IMR-90 (cell line): ENCODE measurements around the gene AP3S1. TPM values are rescaled to one million over a fixed set of nuclear protein-coding genes. Genes with fewer than 3 reads are reported as not detected.

ENCODE experiments used
- ATAC-seq: fragments of 200-7000 bp; cut with Tn5 transposase; 2 replicates; pipeline ENCODE4 v1.9.1; 2020; ENCODE audit warnings: low read depth, mild to moderate bottlenecking, moderate library complexity
- BruUV-seq: library from RNA; stranded (reverse); fragments of 400-500 nt; replicated peaks from 2 replicates; lab custom pipeline; 2021; lab: Mats Ljungman, UMichigan
- CTCF ChIA-PET: fragments of 300-600 bp; formaldehyde crosslinking; extraction: SDS; loops from one replicate; lab custom pipeline; 2021; ENCODE audit warnings: antibody characterized with exemption; lab: Yijun Ruan, JAX
- POLR2A ChIA-PET: fragments of 300-600 bp; sonication (Branson Sonifier 250); formaldehyde crosslinking; loops from one replicate; lab custom pipeline; 2022; ENCODE audit warnings: antibody characterized with exemption; ENCODE audit not compliant: unreplicated experiment; lab: Charles Lee
- DNase-seq: peaks from one replicate; pipeline ENCODE4 v3.0.0; 2013
- H2AFZ ChIP-seq: replicated peaks from 2 replicates; pipeline ENCODE3; 2013; ENCODE audit warnings: low read length, mild to moderate bottlenecking; ENCODE audit not compliant: poor library complexity
- H2AK5ac ChIP-seq: 2 replicates; pipeline ENCODE4 v1.6.1; 2013; ENCODE audit warnings: low read depth, low read length, inconsistent platforms
- H2AK9ac ChIP-seq: replicated peaks from 2 replicates; pipeline ENCODE3; 2013; ENCODE audit warnings: mild to moderate bottlenecking, low read depth, low read length, moderate library complexity; ENCODE audit not compliant: poor library complexity
- H2BK120ac ChIP-seq: 2 replicates; pipeline ENCODE4 v1.6.1; 2013; ENCODE audit warnings: low read depth, low read length, inconsistent platforms
- H2BK15ac ChIP-seq: 3 replicates; pipeline ENCODE4 v1.6.1; 2013; ENCODE audit warnings: low read depth, low read length, inconsistent platforms
- H2BK20ac ChIP-seq: 2 replicates; pipeline ENCODE4 v1.6.1; 2013; ENCODE audit warnings: low read depth, mild to moderate bottlenecking, inconsistent platforms, low read length, moderate library complexity
- H2BK5ac ChIP-seq: 2 replicates; pipeline ENCODE4 v1.6.1; 2013; ENCODE audit warnings: mild to moderate bottlenecking, low read depth, low read length, inconsistent platforms; ENCODE audit not compliant: poor library complexity, severe bottlenecking
- H3K14ac ChIP-seq: replicated peaks from 2 replicates; pipeline ENCODE4 v1.6.1; 2013; ENCODE audit warnings: low read depth, low read length, inconsistent platforms
- H3K18ac ChIP-seq: 2 replicates; pipeline ENCODE4 v1.6.1; 2013; ENCODE audit warnings: low read depth, low read length, control low read depth
- H3K23ac ChIP-seq: 2 replicates; pipeline ENCODE4 v1.6.1; 2013; ENCODE audit warnings: low read depth, low read length, inconsistent platforms
- H3K27ac ChIP-seq: 2 replicates; pipeline ENCODE4 v1.5.1; 2013; ENCODE audit warnings: mild to moderate bottlenecking, control low read depth, low read length; ENCODE audit not compliant: insufficient read depth
- H3K27me3 ChIP-seq: 2 replicates; pipeline ENCODE4 v1.6.1; 2013; ENCODE audit warnings: low read length; ENCODE audit not compliant: control insufficient read depth, insufficient read depth
- H3K36me3 ChIP-seq: 2 replicates; pipeline ENCODE4 v1.6.1; 2013; ENCODE audit warnings: low read length, mixed read lengths; ENCODE audit not compliant: control insufficient read depth, insufficient read depth
- H3K4ac ChIP-seq: 2 replicates; pipeline ENCODE4 v1.6.1; 2013; ENCODE audit warnings: low read depth, low read length, inconsistent platforms
- H3K4me1 ChIP-seq: 2 replicates; pipeline ENCODE4 v1.6.1; 2013; ENCODE audit warnings: low read length, mixed read lengths; ENCODE audit not compliant: control insufficient read depth, insufficient read depth
- H3K4me2 ChIP-seq: 2 replicates; pipeline ENCODE4 v1.6.1; 2013; ENCODE audit warnings: low read depth, mild to moderate bottlenecking, control low read depth, low read length, moderate library complexity
- H3K4me3 ChIP-seq: 2 replicates; pipeline ENCODE4 v1.5.1; 2013; ENCODE audit warnings: low read depth, mild to moderate bottlenecking, control low read depth, low read length, moderate library complexity; ENCODE audit not compliant: insufficient read depth
- H3K56ac ChIP-seq: 2 replicates; pipeline ENCODE4 v1.6.1; 2013; ENCODE audit warnings: low read length, inconsistent platforms; ENCODE audit not compliant: insufficient read depth; ENCODE audit errors: extremely low read depth
- H3K79me1 ChIP-seq, 2 experiments: 2 replicates each; pipeline ENCODE4 v1.6.1; 2013; ENCODE audit warnings: low read length in 2 of 2, inconsistent platforms in 1 of 2, low read depth in 1 of 2
- H3K9ac ChIP-seq: 2 replicates; pipeline ENCODE4 v1.6.1; 2013; ENCODE audit warnings: low read depth, low read length, control low read depth
- H3K9me1 ChIP-seq: 2 replicates; pipeline ENCODE4 v1.6.1; 2013; ENCODE audit warnings: low read length, inconsistent platforms; ENCODE audit not compliant: insufficient read depth
- H3K9me3 ChIP-seq: 2 replicates; pipeline ENCODE4 v1.6.1; 2013; ENCODE audit warnings: low read length; ENCODE audit not compliant: control insufficient read depth, insufficient read depth
- H4K20me1 ChIP-seq: 2 replicates; pipeline ENCODE4 v1.6.1; 2013; ENCODE audit warnings: low read length, inconsistent platforms; ENCODE audit not compliant: insufficient read depth
- H4K5ac ChIP-seq: 2 replicates; pipeline ENCODE4 v1.6.1; 2013; ENCODE audit warnings: mild to moderate bottlenecking, low read depth, low read length, control low read depth
- H4K8ac ChIP-seq, 2 experiments: 2 replicates each; pipeline ENCODE4 v1.6.1; 2013; ENCODE audit warnings: low read depth in 2 of 2, low read length in 2 of 2, control low read depth in 1 of 2, inconsistent platforms in 1 of 2
- H4K91ac ChIP-seq: 2 replicates; pipeline ENCODE4 v1.6.1; 2013; ENCODE audit warnings: low read depth, low read length, inconsistent platforms; ENCODE audit not compliant: insufficient read depth
- POLR2A ChIP-seq: IDR thresholded peaks from 2 replicates; pipeline ENCODE4 v1.6.1; 2012; ENCODE audit warnings: mild to moderate bottlenecking, low read depth, low read length
- WGBS, 2 experiments: methylation state at CpG; one replicate each; pipeline versions ENCODE4 v1.1.5 to v1.1.7; 2013; ENCODE audit warnings: missing lambda C conversion rate in 2 of 2; ENCODE audit not compliant: insufficient read length in 1 of 2; ENCODE audit errors: extremely low coverage in 2 of 2; 5-methylcytosine and 5-hydroxymethylcytosine counted together
- dilution Hi-C: fragments of 300-500 bp; cut with HindIII; formaldehyde crosslinking; loops from one replicate; pipeline ENCODE4 v1.14.3; 2018; ENCODE audit warnings: low sequenced_read_pairs; ENCODE audit not compliant: unreplicated experiment
- in situ Hi-C: fragments of 300-500 bp; cut with MboI; formaldehyde crosslinking; loops from 3 replicates; pipeline ENCODE4 v1.14.3; 2019; ENCODE audit warnings: low sequenced_read_pairs, inconsistent platforms, mixed read lengths
- intact Hi-C: fragments of 100-400 bp; cut with micrococcal nuclease; formaldehyde crosslinking; loops from 2 replicates; pipeline ENCODE4 v1.10.0; 2022
- polyA plus RNA-seq, 3 experiments: library from polyadenylated mRNA; depleted of rRNA; stranded (reverse); fragments of >200 nt; gene quantifications; 2 replicates each; pipeline ENCODE4 v1.2.3, GENCODE V29; 2012; ENCODE audit warnings: low replicate concordance in 1 of 3
- total RNA-seq: library from RNA; depleted of rRNA; stranded (reverse); fragments of >200 nt; gene quantifications from 2 replicates; pipeline ENCODE4 v1.2.3, GENCODE V29; 2012

Gene AP3S1
- total and polyA plus RNA-seq, 2 of the 4 experiments (the other 2 are of a cell fraction), result 21.9 to 73.1 TPM

GRCh38 chr5:115952588-115952987, 110.9 kb downstream of the AP3S1 start:
- Histone ChIP-seq H3K4ac (no peak overlapping the region), H3K23ac (no peak overlapping the region), H2AFZ (no peak overlapping the region), H4K8ac (no peak overlapping the region), H3K18ac (no peak overlapping the region), H3K9me1 (no peaks in the 10 kb centered on the region), H2BK5ac (no peak overlapping the region), H2AK5ac (no peak overlapping the region), H3K36me3 (no peaks in the 10 kb centered on the region), H2AK9ac (no peak overlapping the region), H3K27me3 (no peaks in the 10 kb centered on the region), H3K9me3 (no peaks in the 10 kb centered on the region), H3K79me1 (no peaks in the 10 kb centered on the region), H4K91ac (no peak overlapping the region), H4K20me1 (no peaks in the 10 kb centered on the region), H3K14ac (no peak overlapping the region), H3K27ac (no peak overlapping the region), H2BK120ac (no peak overlapping the region), H3K4me3 (no peak overlapping the region), H3K4me1 (peaks cover 4% of the 10 kb centered on the region), H3K56ac (no peak overlapping the region), H2BK15ac (no peak overlapping the region), H3K4me2 (no peak overlapping the region), H4K5ac (no peak overlapping the region), H2BK20ac (no peak overlapping the region), H3K9ac (no peak overlapping the region)
- ChIA-PET POLR2A (no interaction called here), CTCF (no interaction called here)
- TF ChIP-seq POLR2A, result no peak
- no peak for ATAC-seq
- dilution Hi-C loops (no loop called here), in situ Hi-C loops (no loop called here), intact Hi-C loops (no loop called here)
- DNase-seq, result no peak
- WGBS, 2 experiments, result no CpG with 5 or more reads among the region's 4 CpGs
- no TSS peak for BruUV-seq
